CD8-positive, alpha-beta memory T cell (primary cell): Measurements from ENCODE around the gene TUBGCP2. TPM values are rescaled to one million over a fixed set of nuclear protein-coding genes. Genes with fewer than 3 reads are reported as not detected.

ENCODE experiments used
- CTCF ChIA-PET: fragments of 350-600 bp; sonication (Branson Sonifier 250); formaldehyde crosslinking; loops from one replicate; lab custom pipeline; 2021; ENCODE audit warnings: antibody characterized with exemption; lab: Charles Lee
- POLR2A ChIA-PET: fragments of 350-600 bp; sonication (Branson Sonifier 250); formaldehyde crosslinking; loops from one replicate; lab custom pipeline; 2021; ENCODE audit warnings: antibody characterized with exemption; lab: Charles Lee
- DNase-seq, 5 donors: peaks; one replicate each; pipeline versions ENCODE4 v3.0.0 to v3.0.0-alpha.2; 2020 to 2022; ENCODE audit warnings: mixed read lengths in 1 of 5
- H3K27ac ChIP-seq: one replicate; pipeline ENCODE4 v1.7.0; 2013; ENCODE audit warnings: low read depth, mild to moderate bottlenecking, low read length, moderate library complexity
- H3K27me3 ChIP-seq: 2 replicates; pipeline ENCODE4 v1.7.0; 2013; ENCODE audit warnings: low read length, mild to moderate bottlenecking; ENCODE audit not compliant: insufficient read depth, poor library complexity, severe bottlenecking
- H3K36me3 ChIP-seq: 2 replicates; pipeline ENCODE4 v1.7.0; 2013; ENCODE audit warnings: mild to moderate bottlenecking, low read length, moderate library complexity; ENCODE audit not compliant: insufficient read depth
- H3K4me1 ChIP-seq: 2 replicates; pipeline ENCODE4 v1.7.0; 2013; ENCODE audit warnings: mild to moderate bottlenecking, low read length, moderate library complexity; ENCODE audit not compliant: insufficient read depth
- H3K4me3 ChIP-seq: 2 replicates; pipeline ENCODE4 v1.7.0; 2013; ENCODE audit warnings: mild to moderate bottlenecking, low read length
- H3K9me3 ChIP-seq: 2 replicates; pipeline ENCODE4 v1.7.0; 2013; ENCODE audit warnings: mild to moderate bottlenecking, low read length
- H3K27ac Mint-ChIP-seq, 8 donors: one replicate each; pipeline ENCODE4 v1.8.0; 2020 to 2021; ENCODE audit warnings: mixed read lengths in 8 of 8, mild to moderate bottlenecking in 6 of 8, inconsistent platforms in 3 of 8, moderate library complexity in 3 of 8
- H3K27me3 Mint-ChIP-seq, 2 donors: one replicate each; pipeline ENCODE4 v1.8.0; 2020 to 2021; ENCODE audit warnings: mixed read lengths in 2 of 2, mild to moderate bottlenecking in 1 of 2, moderate library complexity in 1 of 2
- H3K36me3 Mint-ChIP-seq, 3 donors: one replicate each; pipeline ENCODE4 v1.8.0; 2020 to 2021; ENCODE audit warnings: mixed read lengths in 3 of 3, inconsistent platforms in 1 of 3, mild to moderate bottlenecking in 1 of 3
- H3K4me1 Mint-ChIP-seq, 3 donors: one replicate each; pipeline ENCODE4 v1.8.0; 2020 to 2021; ENCODE audit warnings: mixed read lengths in 3 of 3, inconsistent platforms in 1 of 3, mild to moderate bottlenecking in 1 of 3
- H3K4me3 Mint-ChIP-seq, 7 donors: one replicate each; pipeline ENCODE4 v1.8.0; 2020 to 2021; ENCODE audit warnings: mixed read lengths in 7 of 7, mild to moderate bottlenecking in 6 of 7, moderate library complexity in 4 of 7, inconsistent platforms in 2 of 7
- H3K9me3 Mint-ChIP-seq, 5 donors: one replicate each; pipeline ENCODE4 v1.8.0; 2020 to 2022; ENCODE audit warnings: mixed read lengths in 5 of 5, mild to moderate bottlenecking in 3 of 5, moderate library complexity in 2 of 5, inconsistent platforms in 1 of 5
- polyA plus RNA-seq: library from polyadenylated mRNA; unstranded; fragments of 300-500 nt; fragmentation: Illumina TruSeq; gene quantifications from one replicate; pipeline ENCODE4 v1.2.3, GENCODE V29; 2021
- total RNA-seq, 2 experiments: library from RNA; stranded (reverse); gene quantifications; one replicate each; pipeline ENCODE4 v1.2.3, GENCODE V29; 2021

Gene TUBGCP2
- total and polyA plus RNA-seq, 3 experiments from 2014 or later: 39.9 to 68.1 (median 67.9) TPM

- Histone ChIP-seq H3K27me3 (no peaks in the 10 kb centered on the region), H3K4me3 (no peak overlapping the region), H3K4me1 (no peaks in the 10 kb centered on the region), H3K36me3 (peaks cover 38% of the 10 kb centered on the region), H3K9me3 (no peaks in the 10 kb centered on the region), H3K27ac (no peak overlapping the region)
- H3K27ac Mint-ChIP-seq: no peak overlapping the region
- no peak overlapping the region for H3K4me3 Mint-ChIP-seq
- H3K9me3 Mint-ChIP-seq: no peaks in the 10 kb centered on the region
- no peak for DNase-seq
- H3K36me3 Mint-ChIP-seq: peaks cover 2 to 77% (median 18%) of the 10 kb centered on the region in 3 donors
- no peaks in the 10 kb centered on the region for H3K27me3 Mint-ChIP-seq
- ChIA-PET POLR2A (no interaction called here), CTCF (interaction anchor here (1.0 kb wide), 1 partner anchor 36 kb away, joined by 3 read pairs; no protein-coding TSS in a partner anchor)
- no peaks in the 10 kb centered on the region for H3K4me1 Mint-ChIP-seq
Observed at GRCh38 chr10:133293810-133294119, 14.9 kb downstream of the TUBGCP2 start.

DNA sequence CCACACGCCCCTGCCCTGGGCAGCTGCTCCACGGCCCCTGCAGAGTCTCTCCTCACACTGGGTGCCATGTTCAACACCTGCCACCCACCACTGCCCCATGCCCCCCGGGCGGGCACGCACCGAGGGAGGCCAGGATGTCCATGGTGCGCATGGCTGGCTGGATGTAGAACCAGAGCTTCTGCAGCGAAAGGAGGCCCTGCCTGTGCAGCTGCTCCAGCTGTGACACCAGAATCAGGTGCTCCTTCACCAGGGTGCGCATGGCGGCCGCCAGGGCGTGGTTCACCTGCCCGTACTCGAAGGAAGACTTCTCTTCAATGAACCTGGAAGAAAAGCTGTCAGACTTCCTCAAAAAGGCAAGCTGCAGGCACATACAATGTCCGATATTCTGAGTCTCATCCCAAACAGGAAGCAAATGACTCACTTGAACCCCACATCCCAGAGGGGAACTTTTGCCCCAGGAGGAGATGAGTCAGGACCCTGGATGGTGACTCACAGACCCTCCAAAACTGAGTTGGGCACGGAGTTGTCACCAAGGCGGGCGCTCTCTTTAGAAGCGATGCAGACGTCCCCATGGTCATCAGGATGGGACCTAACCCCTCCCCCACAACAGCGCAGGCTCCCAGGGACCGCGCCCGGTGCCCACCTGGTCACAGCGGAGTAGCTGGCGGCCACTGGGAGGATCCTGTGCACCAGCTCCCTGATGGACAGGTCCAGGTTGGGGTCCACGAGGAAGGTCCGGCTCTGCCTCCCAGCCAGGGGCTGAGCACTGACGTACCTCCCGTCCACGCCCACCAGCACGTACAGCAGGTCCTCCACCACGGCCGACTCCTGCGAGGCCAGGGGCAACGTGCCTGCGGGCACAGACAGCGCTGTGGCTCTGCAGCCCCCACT, 15.5 kb downstream of the TUBGCP2 start:
- H3K4me3 ChIP-seq: no peak overlapping the region
- no peak overlapping the region for H3K27ac ChIP-seq
- H3K36me3 Mint-ChIP-seq: peaks cover 3 to 76% (median 17%) of the 10 kb centered on the region in 3 donors
- H3K4me3 Mint-ChIP-seq: no peak overlapping the region
- no peak for DNase-seq
- H3K9me3 Mint-ChIP-seq: no peaks in the 10 kb centered on the region
- H3K4me1 ChIP-seq: no peaks in the 10 kb centered on the region
- H3K27ac Mint-ChIP-seq: no peak overlapping the region
- ChIA-PET CTCF (interaction anchor here (1.0 to 1.3 kb wide), 2 partner anchors 14 to 36 kb away, joined by 3 to 4 read pairs; no protein-coding TSS in a partner anchor), POLR2A (no interaction called here)
- no peaks in the 10 kb centered on the region for H3K27me3 Mint-ChIP-seq
- H3K27me3 ChIP-seq: no peaks in the 10 kb centered on the region
- H3K4me1 Mint-ChIP-seq: no peaks in the 10 kb centered on the region
- H3K36me3 ChIP-seq: peaks cover 35% of the 10 kb centered on the region
- no peaks in the 10 kb centered on the region for H3K9me3 ChIP-seq

DNA sequence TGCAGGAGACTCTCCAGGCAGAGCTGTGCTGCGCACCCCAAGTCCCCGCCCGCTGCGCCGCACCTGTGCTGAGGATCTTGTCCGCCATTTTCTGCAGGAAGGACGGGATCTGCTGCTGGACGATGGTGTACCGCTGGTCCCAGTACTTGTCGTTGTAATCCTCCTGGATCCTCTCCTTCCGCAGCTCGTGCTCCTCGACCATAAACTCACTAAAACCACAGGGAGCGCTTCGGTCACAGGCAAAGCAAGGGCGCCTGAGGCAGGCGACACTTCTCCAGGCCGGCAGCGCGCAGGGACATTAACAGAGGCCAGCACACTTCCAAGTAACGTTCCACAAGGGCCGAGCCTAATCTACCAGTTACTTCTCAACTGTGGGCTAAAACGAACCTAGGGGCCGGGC, 18.9 kb downstream of the TUBGCP2 start:
- Mint-ChIP-seq H3K9me3 (no peaks in the 10 kb centered on the region), H3K27ac (no peak overlapping the region), H3K36me3 (peaks cover 4 to 75% (median 27%) of the 10 kb centered on the region in 3 donors), H3K27me3 (no peaks in the 10 kb centered on the region), H3K4me3 (no peak overlapping the region), H3K4me1 (peaks cover 0 to 3% (median 0%) of the 10 kb centered on the region in 3 donors)
- ChIA-PET POLR2A (interaction anchor here (0.7 kb wide), 1 partner anchor 10 kb away, joined by 4 read pairs; no protein-coding TSS in a partner anchor), CTCF (no interaction called here)
- no peak overlapping the region for H3K27ac ChIP-seq
- H3K9me3 ChIP-seq: no peaks in the 10 kb centered on the region
- no peak overlapping the region for H3K4me3 ChIP-seq
- no peaks in the 10 kb centered on the region for H3K27me3 ChIP-seq
- no peak for DNase-seq
- H3K4me1 ChIP-seq: no peaks in the 10 kb centered on the region
- peaks cover 29% of the 10 kb centered on the region for H3K36me3 ChIP-seq

GRCh38 chr10:133287832-133288500, 20.7 kb downstream of the TUBGCP2 start:
- no peak overlapping the region for H3K27ac Mint-ChIP-seq
- no peak overlapping the region for H3K4me3 ChIP-seq
- H3K36me3 Mint-ChIP-seq: peaks cover 6 to 78% (median 30%) of the 10 kb centered on the region in 3 donors
- no peak overlapping the region for H3K27ac ChIP-seq
- POLR2A ChIA-PET: no interaction called here
- H3K4me1 Mint-ChIP-seq: peaks cover 0 to 3% (median 0%) of the 10 kb centered on the region in 3 donors
- H3K4me3 Mint-ChIP-seq: no peak overlapping the region
- no peaks in the 10 kb centered on the region for H3K27me3 ChIP-seq
- H3K27me3 Mint-ChIP-seq: no peaks in the 10 kb centered on the region
- H3K9me3 Mint-ChIP-seq: no peaks in the 10 kb centered on the region
- no peaks in the 10 kb centered on the region for H3K9me3 ChIP-seq
- CTCF ChIA-PET: no interaction called here
- peaks cover 18% of the 10 kb centered on the region for H3K36me3 ChIP-seq
- H3K4me1 ChIP-seq: no peaks in the 10 kb centered on the region
- no peak for DNase-seq

DNA sequence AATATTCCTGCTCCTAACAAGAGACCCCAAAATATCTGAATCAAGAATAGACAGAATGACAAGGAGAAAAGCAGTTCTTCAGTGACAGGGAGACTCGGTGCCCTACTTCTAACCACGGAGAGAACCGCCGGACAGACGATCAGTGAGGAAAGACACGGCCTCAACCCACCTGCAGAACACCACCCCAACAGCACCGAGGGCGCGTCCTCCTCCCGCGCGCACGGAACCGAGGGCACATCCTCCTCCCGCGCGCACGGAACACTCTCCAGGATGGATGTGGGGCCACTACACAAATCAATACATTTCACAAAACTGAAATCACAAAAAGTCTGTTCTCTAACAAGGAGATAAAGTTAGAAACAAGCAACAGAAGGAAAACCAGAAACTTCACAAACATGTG, 22.3 kb downstream of the TUBGCP2 start:
- Mint-ChIP-seq H3K27ac (peak overlapping the region in 1 of 8 donors; percentile 32), H3K4me3 (no peak overlapping the region), H3K4me1 (peaks cover 0 to 4% (median 0%) of the 10 kb centered on the region in 3 donors), H3K9me3 (no peaks in the 10 kb centered on the region), H3K27me3 (no peaks in the 10 kb centered on the region), H3K36me3 (peaks cover 6 to 89% (median 31%) of the 10 kb centered on the region in 3 donors)
- H3K4me1 ChIP-seq: no peaks in the 10 kb centered on the region
- no peak overlapping the region for H3K4me3 ChIP-seq
- ChIA-PET CTCF (no interaction called here), POLR2A (no interaction called here)
- DNase-seq: no peak
- peaks cover 11% of the 10 kb centered on the region for H3K36me3 ChIP-seq
- H3K27ac ChIP-seq: no peak overlapping the region
- H3K9me3 ChIP-seq: no peaks in the 10 kb centered on the region
- no peaks in the 10 kb centered on the region for H3K27me3 ChIP-seq

- no peaks in the 10 kb centered on the region for H3K9me3 Mint-ChIP-seq
- no peak overlapping the region for H3K4me3 ChIP-seq
- no peaks in the 10 kb centered on the region for H3K4me1 ChIP-seq
- H3K36me3 Mint-ChIP-seq: peaks cover 6 to 90% (median 31%) of the 10 kb centered on the region in 3 donors
- H3K4me3 Mint-ChIP-seq: no peak overlapping the region
- H3K27ac Mint-ChIP-seq: peak overlapping the region in 1 of 8 donors; percentile 64
- H3K36me3 ChIP-seq: peaks cover 11% of the 10 kb centered on the region
- POLR2A ChIA-PET: no interaction called here
- DNase-seq: no peak
- CTCF ChIA-PET: no interaction called here
- H3K4me1 Mint-ChIP-seq: peaks cover 0 to 4% (median 2%) of the 10 kb centered on the region in 3 donors
- H3K27me3 ChIP-seq: no peaks in the 10 kb centered on the region
- no peaks in the 10 kb centered on the region for H3K9me3 ChIP-seq
- H3K27me3 Mint-ChIP-seq: no peaks in the 10 kb centered on the region
- H3K27ac ChIP-seq: no peak overlapping the region
Observed at GRCh38 chr10:133285217-133285616, 23.5 kb downstream of the TUBGCP2 start.

GRCh38 chr10:133283931-133284330, 24.7 kb downstream of the TUBGCP2 start:
- Histone ChIP-seq H3K36me3 (peaks cover 14% of the 10 kb centered on the region), H3K4me3 (no peak overlapping the region), H3K27me3 (no peaks in the 10 kb centered on the region), H3K27ac (no peak overlapping the region), H3K4me1 (peaks cover 9% of the 10 kb centered on the region), H3K9me3 (no peaks in the 10 kb centered on the region)
- DNase-seq: no peak
- no peaks in the 10 kb centered on the region for H3K27me3 Mint-ChIP-seq
- no peak overlapping the region for H3K4me3 Mint-ChIP-seq
- peaks cover 8 to 15% (median 13%) of the 10 kb centered on the region in 3 donors for H3K4me1 Mint-ChIP-seq
- no peaks in the 10 kb centered on the region for H3K9me3 Mint-ChIP-seq
- peak overlapping the region in 1 of 8 donors; percentile 3 for H3K27ac Mint-ChIP-seq
- ChIA-PET POLR2A (no interaction called here), CTCF (no interaction called here)
- H3K36me3 Mint-ChIP-seq: peaks cover 5 to 84% (median 27%) of the 10 kb centered on the region in 3 donors

DNA sequence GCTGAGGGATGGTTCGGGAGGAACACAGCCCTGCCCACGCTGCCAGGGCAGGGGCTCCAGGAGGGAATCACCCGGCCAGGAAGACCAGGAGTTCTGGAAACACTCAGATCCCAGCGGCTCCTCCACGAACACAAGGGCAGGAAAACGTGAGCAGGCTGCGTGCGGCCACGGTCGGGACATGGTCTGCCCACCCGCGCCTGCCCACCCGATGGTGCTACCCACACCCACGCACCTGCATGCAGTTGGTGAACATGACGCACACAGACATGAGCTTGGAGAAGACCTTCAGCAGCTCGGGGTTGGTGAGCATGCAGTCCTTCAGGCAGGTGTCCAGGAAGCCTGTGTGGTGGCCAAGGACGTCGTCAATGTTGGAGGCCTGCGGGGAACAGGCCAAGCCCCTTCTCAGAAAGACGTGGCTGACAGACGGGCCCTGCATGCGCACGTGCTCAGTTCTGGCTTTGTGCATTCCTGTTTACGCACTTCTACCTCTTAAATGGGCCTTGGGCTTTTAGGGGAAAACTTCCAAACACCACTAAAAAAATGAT, 25.8 kb downstream of the TUBGCP2 start:
- peaks cover 9% of the 10 kb centered on the region for H3K36me3 ChIP-seq
- peak overlapping the region in 1 of 8 donors; percentile 75 for H3K27ac Mint-ChIP-seq
- no peaks in the 10 kb centered on the region for H3K9me3 ChIP-seq
- CTCF ChIA-PET: no interaction called here
- no peak overlapping the region for H3K4me3 Mint-ChIP-seq
- no peaks in the 10 kb centered on the region for H3K9me3 Mint-ChIP-seq
- POLR2A ChIA-PET: no interaction called here
- peaks cover 19% of the 10 kb centered on the region for H3K4me1 ChIP-seq
- H3K27ac ChIP-seq: no peak overlapping the region
- H3K27me3 ChIP-seq: no peaks in the 10 kb centered on the region
- DNase-seq: no peak
- no peaks in the 10 kb centered on the region for H3K27me3 Mint-ChIP-seq
- H3K36me3 Mint-ChIP-seq: peaks cover 3 to 77% (median 25%) of the 10 kb centered on the region in 3 donors
- no peak overlapping the region for H3K4me3 ChIP-seq
- H3K4me1 Mint-ChIP-seq: peaks cover 18 to 25% (median 23%) of the 10 kb centered on the region in 3 donors
